ENCODE results near the gene SEMA4G. TPM values are rescaled to one million over a fixed set of nuclear protein-coding genes. Genes with fewer than 3 reads are reported as not detected.

The SEMA4G gene
- total RNA-seq, 1 experiment from 2014 or later = 8.5 TPM

DNA sequence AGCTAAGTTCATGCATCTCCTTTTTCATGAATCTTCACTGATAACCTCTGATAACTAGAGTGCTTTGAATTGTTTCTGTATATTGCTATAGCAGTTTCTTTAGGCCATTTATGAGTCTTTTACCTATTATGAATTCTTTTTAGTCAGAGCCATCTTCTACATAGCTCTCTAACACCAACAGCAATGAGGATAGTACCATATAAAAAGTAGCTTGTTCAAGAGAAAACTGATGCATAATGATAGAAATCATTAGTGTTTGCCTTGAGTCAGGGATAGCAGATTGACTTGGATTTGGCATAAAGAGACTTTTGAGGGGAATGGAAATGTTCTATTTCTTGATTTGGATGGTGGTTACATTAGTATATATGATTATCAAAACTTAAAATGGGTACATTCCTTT lies 25.8 kb upstream of the SEMA4G start:
- no peak for DNase-seq
- Mint-ChIP-seq H3K36me3 (ENCODE audit: insufficient read depth in 1 of 3, low read depth in 3 of 3) (peaks cover 17 to 82% (median 48%) of the 10 kb centered on the region in 3 experiments; a peak in 6 of 7 replicates), H3K9me3 (no peaks in the 10 kb centered on the region), H3K27ac (0 out of 7 replicates have a peak overlapping the region, but pooled peaks of 1 of the 3 experiments have one; percentile 44), H3K4me1 (no peaks in the 10 kb centered on the region), H3K4me3 (no peak overlapping the region), H3K27me3 (ENCODE audit: low read depth) (no peaks in the 10 kb centered on the region)
- no peak overlapping the region for H3K23ac ChIP-seq (ENCODE audit: insufficient read length, low read depth, low read length)
- no peaks in the 10 kb centered on the region for H3K79me2 ChIP-seq (ENCODE audit: insufficient read depth, low read length)
- no peaks in the 10 kb centered on the region; the same call in 1 of the 2 replicates for H3K4me1 ChIP-seq (ENCODE audit: insufficient read depth, low read length)
- H3K4me2 ChIP-seq (ENCODE audit: insufficient read depth, insufficient read length, low read length) = no peak overlapping the region
- no peak overlapping the region for H3K56ac ChIP-seq (ENCODE audit: insufficient read length, low read depth, low read length)
- H4K91ac ChIP-seq (ENCODE audit: insufficient read length, low read depth, low read length) = no peak overlapping the region
- H4K8ac ChIP-seq (replicated peaks; ENCODE audit: insufficient read length, low read depth, low read length) = no peak overlapping the region
- no peak for TF ChIP-seq CTCF (conservative IDR thresholded peaks at IDR 0.05)
- H3K14ac ChIP-seq (ENCODE audit: insufficient read depth, low read length) = no peak overlapping the region
- H2BK15ac ChIP-seq (ENCODE audit: low read depth, low read length) = no peak overlapping the region
- H3K27me3 ChIP-seq (ENCODE audit: insufficient read depth, low read length) = no peaks in the 10 kb centered on the region
- no peaks in the 10 kb centered on the region for H3K9me3 ChIP-seq (ENCODE audit: control insufficient read depth, low read depth, low read length)
- H4K20me1 ChIP-seq (ENCODE audit: control insufficient read depth, insufficient read depth, insufficient read length) = no peaks in the 10 kb centered on the region
- no peak overlapping the region for H3T11ph ChIP-seq (ENCODE audit: low read length)
- no peak overlapping the region for H2AFZ ChIP-seq (ENCODE audit: low read length)
- no peak overlapping the region for H4K5ac ChIP-seq (ENCODE audit: insufficient read length, low read depth, low read length)
- no peak overlapping the region for H3K9ac ChIP-seq (ENCODE audit: extremely low read depth, insufficient read length, low read length)
- no peak overlapping the region for H2BK5ac ChIP-seq (ENCODE audit: insufficient read length, low read length)
- H3K18ac ChIP-seq (ENCODE audit: insufficient read length, low read depth, low read length) = no peak overlapping the region
- no peak overlapping the region for H2AK5ac ChIP-seq (ENCODE audit: insufficient read length, low read length)
- H3K79me1 ChIP-seq (ENCODE audit: insufficient read depth, low read depth, low read length, poor library complexity, severe bottlenecking) = no peaks in the 10 kb centered on the region
- no peak overlapping the region for H2BK12ac ChIP-seq (ENCODE audit: insufficient read length, low read depth, low read length)
- no peak overlapping the region for H2BK20ac ChIP-seq (ENCODE audit: low read depth, low read length, poor library complexity, severe bottlenecking)
- H3K27ac ChIP-seq (ENCODE audit: insufficient read length, low read depth, low read length) = no peak overlapping the region
- H3K23me2 ChIP-seq (ENCODE audit: insufficient read length, low read depth, low read length, poor library complexity, severe bottlenecking) = no peaks in the 10 kb centered on the region
- no peak overlapping the region for H3K4ac ChIP-seq (ENCODE audit: low read depth, low read length)
- no peak overlapping the region for H2BK120ac ChIP-seq (ENCODE audit: low read depth, low read length, poor library complexity, severe bottlenecking)
